ENCODE measurements around the gene DTX2. TPM values are rescaled to one million over a fixed set of nuclear protein-coding genes. Genes with fewer than 3 reads are reported as not detected.
"Not testable (repeated sequence)": the region's sequence is repeated elsewhere in the genome, so short reads cannot be mapped to it uniquely, and the experiment has no call there.

Gene DTX2
- polyA plus RNA-seq, 4 donors: 16.0 to 41.2 (median 30.9) TPM

DNA sequence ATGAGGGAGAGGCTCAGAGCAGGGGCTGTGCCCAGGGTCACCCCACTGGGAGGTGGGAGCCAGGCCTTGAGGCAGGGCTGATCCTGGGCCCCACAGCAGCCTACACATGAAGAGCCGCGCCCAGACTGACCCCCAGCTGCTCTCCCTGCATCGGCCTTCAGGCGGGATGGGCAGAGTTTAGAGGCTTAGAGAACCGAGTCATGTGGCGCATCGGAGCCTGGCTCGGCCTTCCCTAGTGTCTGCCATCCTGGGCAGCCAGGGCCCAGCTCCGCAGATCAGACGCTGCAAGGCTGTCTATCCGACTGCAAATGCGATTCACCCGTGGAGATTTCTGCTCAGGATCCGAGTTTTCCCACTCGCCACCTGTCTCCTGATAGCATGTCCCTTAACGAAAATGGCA, 41.3 kb downstream of the DTX2 start:
- H3K27me3 ChIP-seq (ENCODE audit: control insufficient read depth in 3 of 3, insufficient read depth in 3 of 3, low read length in 3 of 3); H3K9me3 ChIP-seq (ENCODE audit: control insufficient read depth in 2 of 2, insufficient read depth in 1 of 2, low read depth in 1 of 2, low read length in 1 of 2); H3K4me3 ChIP-seq (ENCODE audit: low read depth in 1 of 3, low read length in 3 of 3); H3K27ac ChIP-seq (ENCODE audit: low read depth in 1 of 3, low read length in 2 of 3); DNase-seq; FAIRE-seq; H3K4me1 ChIP-seq (ENCODE audit: control insufficient read depth in 3 of 3, insufficient read depth in 2 of 3, low read depth in 1 of 3, low read length in 2 of 3): not testable (repeated sequence)
- 84 to 93% (median 92%) methylated on average over 9 to 16 of the region's 16 CpGs for WGBS, 3 donors
- peaks cover 3 to 51% (median 9%) of the 10 kb centered on the region in 3 donors for H3K36me3 ChIP-seq (ENCODE audit: control insufficient read depth in 3 of 3, insufficient read depth in 2 of 3, low read depth in 1 of 3, low read length in 3 of 3)

DNA sequence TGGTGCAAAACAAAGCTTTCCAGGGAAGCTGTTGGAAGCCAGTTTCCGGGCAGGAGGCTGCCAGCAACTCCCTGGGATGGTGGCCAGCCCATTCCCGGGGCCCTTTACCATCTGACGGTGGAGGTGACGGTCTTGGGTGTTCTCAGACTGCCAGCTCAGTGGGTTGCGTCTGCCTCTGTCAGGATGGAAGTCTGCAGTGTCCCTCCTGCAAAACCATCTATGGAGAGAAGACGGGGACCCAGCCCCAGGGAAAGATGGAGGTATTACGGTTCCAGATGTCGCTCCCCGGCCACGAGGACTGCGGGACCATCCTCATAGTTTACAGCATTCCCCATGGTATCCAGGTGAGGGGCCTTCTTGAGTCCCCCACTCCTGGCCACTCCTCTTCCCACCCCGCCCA, 41.7 kb downstream of the DTX2 start:
- H3K27ac ChIP-seq (ENCODE audit: low read depth in 1 of 3, low read length in 2 of 3); FAIRE-seq; H3K9me3 ChIP-seq (ENCODE audit: control insufficient read depth in 2 of 2, insufficient read depth in 1 of 2, low read depth in 1 of 2, low read length in 1 of 2); H3K4me1 ChIP-seq (ENCODE audit: control insufficient read depth in 3 of 3, insufficient read depth in 2 of 3, low read depth in 1 of 3, low read length in 2 of 3); H3K4me3 ChIP-seq (ENCODE audit: low read depth in 1 of 3, low read length in 3 of 3); DNase-seq; H3K27me3 ChIP-seq (ENCODE audit: control insufficient read depth in 3 of 3, insufficient read depth in 3 of 3, low read length in 3 of 3): not testable (repeated sequence)
- peaks cover 3 to 51% (median 9%) of the 10 kb centered on the region in 3 donors for H3K36me3 ChIP-seq (ENCODE audit: control insufficient read depth in 3 of 3, insufficient read depth in 2 of 3, low read depth in 1 of 3, low read length in 3 of 3)
- 92 to 96% (median 95%) methylated on average over 10 to 12 of the region's 12 CpGs for WGBS, 3 donors

DNA sequence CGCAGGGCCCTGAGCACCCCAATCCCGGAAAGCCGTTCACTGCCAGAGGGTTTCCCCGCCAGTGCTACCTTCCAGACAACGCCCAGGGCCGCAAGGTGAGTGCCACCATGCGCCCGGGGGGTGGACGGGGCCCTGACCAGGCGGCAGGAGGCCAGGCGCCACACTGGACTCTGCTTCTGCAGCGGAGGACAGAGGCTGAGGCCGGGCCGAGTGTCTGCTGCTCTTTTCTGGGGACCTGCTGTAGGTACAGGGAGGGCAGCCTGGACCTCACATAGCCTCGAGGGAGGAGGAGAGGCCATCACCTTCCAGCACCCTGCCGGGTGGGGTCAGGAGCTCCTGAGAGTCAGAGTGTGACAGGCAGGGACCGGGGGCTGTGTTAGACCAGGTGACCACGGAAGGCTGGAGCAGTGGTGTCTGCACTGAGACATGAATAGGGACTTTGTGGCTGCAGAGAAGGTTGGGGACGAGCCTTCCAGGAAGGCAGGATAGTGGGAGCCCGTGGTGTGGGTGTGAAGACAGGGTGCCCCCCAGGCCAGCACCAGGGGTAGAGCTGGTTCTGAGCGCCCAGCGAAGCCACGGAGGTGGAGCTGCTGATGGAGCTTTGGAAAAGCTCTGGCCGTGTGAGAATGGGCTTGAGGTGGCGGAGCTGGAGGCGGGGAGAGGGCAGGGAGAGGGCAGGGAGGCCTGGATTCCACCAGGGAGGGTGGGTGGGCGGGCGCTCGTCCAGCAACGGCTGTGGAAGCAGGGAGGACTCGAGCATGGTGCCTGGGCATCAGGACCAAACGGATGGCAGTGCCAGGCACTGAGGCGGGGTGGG, 43.0 kb downstream of the DTX2 start:
- FAIRE-seq: not testable (repeated sequence)

DNA sequence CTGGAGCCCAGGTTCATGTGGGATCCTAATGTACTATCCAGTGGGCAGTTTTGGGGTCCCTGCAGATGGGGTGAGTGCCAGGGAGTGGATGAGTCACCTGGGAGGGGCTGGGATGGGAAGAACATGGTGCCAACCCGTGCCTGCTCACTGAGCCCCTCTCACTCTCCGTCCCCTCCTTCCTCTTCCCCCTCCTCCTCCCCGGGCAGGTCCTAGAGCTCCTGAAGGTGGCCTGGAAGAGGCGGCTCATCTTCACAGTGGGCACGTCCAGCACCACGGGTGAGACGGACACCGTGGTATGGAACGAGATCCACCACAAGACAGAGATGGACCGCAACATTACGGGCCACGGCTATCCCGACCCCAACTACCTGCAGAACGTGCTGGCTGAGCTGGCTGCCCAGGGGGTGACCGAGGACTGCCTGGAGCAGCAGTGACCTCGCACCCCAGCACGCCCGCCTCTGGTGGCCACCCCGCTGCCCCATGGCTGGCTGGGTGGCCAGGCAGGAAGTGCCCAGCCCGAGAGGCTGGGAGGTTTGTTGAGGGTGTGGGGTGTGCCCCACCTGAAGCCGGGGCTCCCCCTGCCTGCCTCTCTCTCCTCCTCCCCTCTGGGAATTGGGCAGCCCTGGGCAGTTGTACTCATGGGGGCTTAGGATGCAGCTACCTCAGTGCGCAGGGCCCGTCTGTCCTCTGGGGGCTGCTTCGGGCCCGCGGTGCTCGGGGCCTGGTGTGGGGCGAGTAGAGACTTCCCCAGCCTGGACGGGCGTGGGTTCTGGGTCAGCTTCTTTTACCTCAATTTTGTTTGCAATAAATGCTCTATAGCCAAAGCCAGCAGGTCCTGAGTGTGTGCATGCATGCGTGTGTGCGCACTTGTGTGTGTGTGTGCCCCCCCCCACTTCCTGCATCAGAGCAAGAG, 43.9 kb downstream of the DTX2 start:
- H3K27me3 ChIP-seq (ENCODE audit: control insufficient read depth in 3 of 3, insufficient read depth in 3 of 3, low read length in 3 of 3): no peaks in the 10 kb centered on the region
- H3K4me3 ChIP-seq (ENCODE audit: low read depth in 1 of 3, low read length in 3 of 3): no peak overlapping the region
- DNase-seq: no peak
- no peaks in the 10 kb centered on the region for H3K9me3 ChIP-seq (ENCODE audit: control insufficient read depth in 2 of 2, insufficient read depth in 1 of 2, low read depth in 1 of 2, low read length in 1 of 2)
- FAIRE-seq: no peak
- H3K27ac ChIP-seq (ENCODE audit: low read depth in 1 of 3, low read length in 2 of 3): no peak overlapping the region
- H3K4me1 ChIP-seq (ENCODE audit: control insufficient read depth in 3 of 3, insufficient read depth in 2 of 3, low read depth in 1 of 3, low read length in 2 of 3): no peaks in the 10 kb centered on the region
- H3K36me3 ChIP-seq (ENCODE audit: control insufficient read depth in 3 of 3, insufficient read depth in 2 of 3, low read depth in 1 of 3, low read length in 3 of 3): peaks cover 3 to 50% (median 9%) of the 10 kb centered on the region in 3 donors
- WGBS, 3 donors: 90 to 93% (median 91%) methylated on average over 25 to 32 of the region's 32 CpGs

More for the DNA sequence above, 43.0 kb downstream of the DTX2 start:
- H3K36me3 ChIP-seq (ENCODE audit: control insufficient read depth in 3 of 3, insufficient read depth in 2 of 3, low read depth in 1 of 3, low read length in 3 of 3): peaks cover 3 to 50% (median 9%) of the 10 kb centered on the region in 3 donors
- H3K27me3 ChIP-seq (ENCODE audit: control insufficient read depth in 3 of 3, insufficient read depth in 3 of 3, low read length in 3 of 3); H3K9me3 ChIP-seq (ENCODE audit: control insufficient read depth in 2 of 2, insufficient read depth in 1 of 2, low read depth in 1 of 2, low read length in 1 of 2); DNase-seq; H3K27ac ChIP-seq (ENCODE audit: low read depth in 1 of 3, low read length in 2 of 3); H3K4me1 ChIP-seq (ENCODE audit: control insufficient read depth in 3 of 3, insufficient read depth in 2 of 3, low read depth in 1 of 3, low read length in 2 of 3); H3K4me3 ChIP-seq (ENCODE audit: low read depth in 1 of 3, low read length in 3 of 3): not testable (repeated sequence)
- 86 to 90% (median 88%) methylated on average over 17 to 24 of the region's 33 CpGs for WGBS, 3 donors

DNA sequence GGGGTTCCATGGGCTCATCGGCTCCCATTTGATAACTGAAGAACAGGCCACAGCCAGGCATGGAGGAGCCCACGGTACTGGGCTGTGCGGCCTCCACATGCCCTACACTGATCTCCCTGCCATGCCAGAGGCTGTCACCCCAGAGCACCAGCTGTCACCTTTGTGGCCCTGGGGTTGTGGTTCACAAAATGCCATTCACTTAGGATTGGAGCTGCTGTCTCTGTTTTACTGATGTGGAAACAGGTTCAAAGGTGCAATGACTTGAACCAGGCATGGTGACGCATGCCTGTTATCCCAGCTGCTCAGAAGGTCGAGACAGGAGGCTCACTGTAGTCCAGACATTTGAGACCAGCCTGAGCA, 44.6 kb downstream of the DTX2 start:
- Histone ChIP-seq H3K4me1 (ENCODE audit: control insufficient read depth in 3 of 3, insufficient read depth in 2 of 3, low read depth in 1 of 3, low read length in 2 of 3) (no peaks in the 10 kb centered on the region), H3K27me3 (ENCODE audit: control insufficient read depth in 3 of 3, insufficient read depth in 3 of 3, low read length in 3 of 3) (no peaks in the 10 kb centered on the region), H3K9me3 (ENCODE audit: control insufficient read depth in 2 of 2, insufficient read depth in 1 of 2, low read depth in 1 of 2, low read length in 1 of 2) (no peaks in the 10 kb centered on the region), H3K36me3 (ENCODE audit: control insufficient read depth in 3 of 3, insufficient read depth in 2 of 3, low read depth in 1 of 3, low read length in 3 of 3) (peaks cover 3 to 47% (median 9%) of the 10 kb centered on the region in 3 donors), H3K27ac (ENCODE audit: low read depth in 1 of 3, low read length in 2 of 3) (no peak overlapping the region), H3K4me3 (ENCODE audit: low read depth in 1 of 3, low read length in 3 of 3) (no peak overlapping the region)
- FAIRE-seq (no peak), DNase-seq (no peak)
- WGBS, 3 donors: 75 to 80% (median 76%) methylated on average over 5 of the region's 5 CpGs

DNA sequence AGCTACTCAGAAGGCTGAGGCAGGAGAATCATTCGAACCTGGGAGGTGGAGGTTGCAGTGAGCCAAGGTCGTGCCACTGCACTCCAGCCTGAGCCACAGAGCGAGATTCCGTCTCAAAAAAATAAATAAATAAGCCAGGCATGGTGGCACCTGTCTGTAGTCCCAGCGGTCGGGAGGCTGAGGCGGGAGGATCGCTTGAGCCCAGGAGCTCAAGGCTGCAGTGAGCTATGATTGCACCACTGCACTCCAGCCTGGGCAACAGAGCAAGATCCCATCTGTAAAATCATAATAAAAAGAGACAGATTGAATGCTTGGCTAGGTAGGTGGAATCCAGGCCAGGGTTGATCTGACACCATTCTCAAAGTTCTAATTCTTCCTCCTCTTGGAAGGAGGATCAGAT, 45.1 kb downstream of the DTX2 start:
- peaks cover 3 to 44% (median 9%) of the 10 kb centered on the region in 3 donors for H3K36me3 ChIP-seq (ENCODE audit: control insufficient read depth in 3 of 3, insufficient read depth in 2 of 3, low read depth in 1 of 3, low read length in 3 of 3)
- H3K4me1 ChIP-seq (ENCODE audit: control insufficient read depth in 3 of 3, insufficient read depth in 2 of 3, low read depth in 1 of 3, low read length in 2 of 3); H3K9me3 ChIP-seq (ENCODE audit: control insufficient read depth in 2 of 2, insufficient read depth in 1 of 2, low read depth in 1 of 2, low read length in 1 of 2); H3K27ac ChIP-seq (ENCODE audit: low read depth in 1 of 3, low read length in 2 of 3); FAIRE-seq; H3K27me3 ChIP-seq (ENCODE audit: control insufficient read depth in 3 of 3, insufficient read depth in 3 of 3, low read length in 3 of 3); H3K4me3 ChIP-seq (ENCODE audit: low read depth in 1 of 3, low read length in 3 of 3); DNase-seq: not testable (repeated sequence)
- WGBS, 3 donors: 93 to 96% (median 96%) methylated on average over 8 of the region's 8 CpGs

DNA sequence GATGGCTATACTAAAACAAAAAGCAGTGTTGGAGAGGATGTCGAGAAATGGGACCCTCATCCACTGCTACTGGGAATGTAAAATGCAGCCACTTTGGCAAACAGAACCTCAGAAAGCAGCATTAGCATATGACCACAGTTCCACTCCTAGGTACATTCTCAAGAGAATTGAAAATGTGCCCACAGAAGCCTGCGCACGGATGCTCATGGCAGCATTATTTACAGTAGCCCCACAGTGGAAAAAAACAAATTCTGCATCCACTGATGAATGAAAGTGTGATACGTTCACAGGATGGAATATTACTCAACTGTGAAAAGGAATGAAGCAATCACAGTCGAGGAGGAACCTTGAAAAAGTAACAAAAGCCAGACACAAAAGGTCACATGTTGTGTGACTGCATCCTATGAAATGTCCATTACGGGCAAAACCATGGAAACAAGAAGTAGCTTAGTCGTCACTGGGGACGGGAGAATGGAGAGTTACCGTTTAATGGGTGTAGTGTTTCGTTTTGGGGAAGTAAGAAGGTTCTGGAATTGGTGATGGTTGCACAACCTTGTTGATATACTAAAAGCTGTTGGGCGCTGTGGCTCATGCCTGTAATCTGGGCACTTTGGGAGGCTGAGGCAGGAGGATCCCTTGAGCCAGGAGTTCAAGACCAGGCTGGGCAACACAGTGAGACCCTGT, 46.4 kb downstream of the DTX2 start:
- FAIRE-seq: no peak
- Histone ChIP-seq H3K27me3 (ENCODE audit: control insufficient read depth in 3 of 3, insufficient read depth in 3 of 3, low read length in 3 of 3) (no peaks in the 10 kb centered on the region), H3K4me3 (ENCODE audit: low read depth in 1 of 3, low read length in 3 of 3) (no peak overlapping the region), H3K36me3 (ENCODE audit: control insufficient read depth in 3 of 3, insufficient read depth in 2 of 3, low read depth in 1 of 3, low read length in 3 of 3) (peaks cover 3 to 35% (median 9%) of the 10 kb centered on the region in 3 donors), H3K4me1 (ENCODE audit: control insufficient read depth in 3 of 3, insufficient read depth in 2 of 3, low read depth in 1 of 3, low read length in 2 of 3) (no peaks in the 10 kb centered on the region), H3K27ac (ENCODE audit: low read depth in 1 of 3, low read length in 2 of 3) (no peak overlapping the region), H3K9me3 (ENCODE audit: control insufficient read depth in 2 of 2, insufficient read depth in 1 of 2, low read depth in 1 of 2, low read length in 1 of 2) (no peaks in the 10 kb centered on the region)
- 83 to 90% (median 88%) methylated on average over 11 of the region's 11 CpGs for WGBS, 3 donors
- DNase-seq: no peak
